Neural crest cell (in vitro differentiated cells): ENCODE measurements around the gene IL6ST. TPM values are rescaled to one million over a fixed set of nuclear protein-coding genes. Genes with fewer than 3 reads are reported as not detected.

ENCODE experiments used
- DNase-seq: peaks from one replicate; pipeline ENCODE4 v3.0.0; 2021; ENCODE audit warnings: low read depth, mixed read lengths, low spot score
- H3K27ac Mint-ChIP-seq: one replicate; pipeline ENCODE4 v1.8.0; 2021; ENCODE audit warnings: mild to moderate bottlenecking, mixed read lengths; ENCODE audit not compliant: unreplicated experiment
- H3K27me3 Mint-ChIP-seq: 2 replicates; pipeline ENCODE4 v1.8.0; 2021; ENCODE audit warnings: low read depth, mild to moderate bottlenecking, mixed read lengths
- H3K36me3 Mint-ChIP-seq: 2 replicates; pipeline ENCODE4 v1.8.0; 2021; ENCODE audit warnings: low read depth, mild to moderate bottlenecking, mixed read lengths
- H3K4me1 Mint-ChIP-seq: 2 replicates; pipeline ENCODE4 v1.8.0; 2021; ENCODE audit warnings: mixed read lengths
- H3K4me3 Mint-ChIP-seq: one replicate; pipeline ENCODE4 v1.8.0; 2021; ENCODE audit warnings: mild to moderate bottlenecking, mixed read lengths
- H3K9me3 Mint-ChIP-seq: 2 replicates; pipeline ENCODE4 v1.8.0; 2021; ENCODE audit warnings: mixed read lengths
- total RNA-seq: library from RNA; stranded (reverse); gene quantifications from 2 replicates; pipeline ENCODE4 v1.2.1, GENCODE V29; 2021
- TF ChIP-seq, protein P1 (sequence below): fragments of 200-600 bp; sonication (generic); conservative IDR thresholded peaks from 2 replicates; pipeline ENCODE4 v1.5.0; 2021; ENCODE audit warnings: antibody characterized with exemption, mild to moderate bottlenecking

IL6ST gene
- total RNA-seq, 1 donor from 2014 or later: 39.6 TPM

DNA sequence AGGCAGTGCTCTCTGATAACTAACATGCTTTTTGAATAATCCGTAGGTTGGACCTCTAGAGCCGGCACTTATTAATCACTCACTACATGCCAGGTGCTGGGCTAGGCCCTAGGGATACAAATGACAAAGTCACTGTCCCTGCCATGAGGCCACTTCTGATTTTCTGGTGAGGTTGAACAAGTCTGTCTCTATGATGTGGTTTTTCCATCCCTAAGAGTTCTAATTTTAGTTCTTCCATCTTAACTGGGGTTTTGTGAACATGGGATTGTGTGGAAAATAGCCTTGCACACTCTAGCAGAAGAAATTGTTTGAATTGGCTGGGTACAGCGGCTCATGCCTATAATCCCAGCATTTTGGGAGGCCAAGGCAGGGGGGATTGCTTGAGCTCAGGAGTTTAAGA is 79.0 kb downstream of the IL6ST start:
- no peak for DNase-seq
- H3K4me3 Mint-ChIP-seq: no peak overlapping the region
- H3K36me3 Mint-ChIP-seq: no peaks in the 10 kb centered on the region
- H3K9me3 Mint-ChIP-seq: no peaks in the 10 kb centered on the region
- H3K27ac Mint-ChIP-seq: no peak overlapping the region
- TF ChIP-seq, protein P1, sequence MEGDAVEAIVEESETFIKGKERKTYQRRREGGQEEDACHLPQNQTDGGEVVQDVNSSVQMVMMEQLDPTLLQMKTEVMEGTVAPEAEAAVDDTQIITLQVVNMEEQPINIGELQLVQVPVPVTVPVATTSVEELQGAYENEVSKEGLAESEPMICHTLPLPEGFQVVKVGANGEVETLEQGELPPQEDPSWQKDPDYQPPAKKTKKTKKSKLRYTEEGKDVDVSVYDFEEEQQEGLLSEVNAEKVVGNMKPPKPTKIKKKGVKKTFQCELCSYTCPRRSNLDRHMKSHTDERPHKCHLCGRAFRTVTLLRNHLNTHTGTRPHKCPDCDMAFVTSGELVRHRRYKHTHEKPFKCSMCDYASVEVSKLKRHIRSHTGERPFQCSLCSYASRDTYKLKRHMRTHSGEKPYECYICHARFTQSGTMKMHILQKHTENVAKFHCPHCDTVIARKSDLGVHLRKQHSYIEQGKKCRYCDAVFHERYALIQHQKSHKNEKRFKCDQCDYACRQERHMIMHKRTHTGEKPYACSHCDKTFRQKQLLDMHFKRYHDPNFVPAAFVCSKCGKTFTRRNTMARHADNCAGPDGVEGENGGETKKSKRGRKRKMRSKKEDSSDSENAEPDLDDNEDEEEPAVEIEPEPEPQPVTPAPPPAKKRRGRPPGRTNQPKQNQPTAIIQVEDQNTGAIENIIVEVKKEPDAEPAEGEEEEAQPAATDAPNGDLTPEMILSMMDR: no peak
- no peaks in the 10 kb centered on the region for H3K27me3 Mint-ChIP-seq
- H3K4me1 Mint-ChIP-seq: peaks cover 10% of the 10 kb centered on the region

DNA sequence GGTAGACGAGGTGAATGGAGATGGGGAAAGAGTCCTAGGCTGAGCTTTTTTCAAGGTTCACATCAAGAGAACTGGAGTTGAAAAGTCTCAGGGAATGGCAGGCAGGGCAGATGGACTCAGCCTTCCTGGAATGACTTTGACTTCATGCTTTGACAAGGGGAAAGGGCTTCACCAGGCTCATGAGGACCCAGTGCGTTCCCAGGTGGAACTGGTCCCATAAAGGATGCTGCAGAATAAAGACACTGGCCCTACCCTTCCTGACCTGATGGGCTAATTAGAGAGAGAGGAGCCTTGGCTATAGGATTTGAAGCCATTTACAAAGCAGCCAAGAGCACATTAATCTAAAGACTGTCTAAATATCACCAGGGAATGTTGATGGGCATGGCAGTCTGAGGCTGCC is 79.8 kb downstream of the IL6ST start:
- H3K27me3 Mint-ChIP-seq: no peaks in the 10 kb centered on the region
- H3K9me3 Mint-ChIP-seq: no peaks in the 10 kb centered on the region
- H3K4me3 Mint-ChIP-seq: no peak overlapping the region
- no peaks in the 10 kb centered on the region for H3K36me3 Mint-ChIP-seq
- no peak for DNase-seq
- peaks cover 10% of the 10 kb centered on the region for H3K4me1 Mint-ChIP-seq
- TF ChIP-seq, protein P1: no peak
- no peak overlapping the region for H3K27ac Mint-ChIP-seq

DNA sequence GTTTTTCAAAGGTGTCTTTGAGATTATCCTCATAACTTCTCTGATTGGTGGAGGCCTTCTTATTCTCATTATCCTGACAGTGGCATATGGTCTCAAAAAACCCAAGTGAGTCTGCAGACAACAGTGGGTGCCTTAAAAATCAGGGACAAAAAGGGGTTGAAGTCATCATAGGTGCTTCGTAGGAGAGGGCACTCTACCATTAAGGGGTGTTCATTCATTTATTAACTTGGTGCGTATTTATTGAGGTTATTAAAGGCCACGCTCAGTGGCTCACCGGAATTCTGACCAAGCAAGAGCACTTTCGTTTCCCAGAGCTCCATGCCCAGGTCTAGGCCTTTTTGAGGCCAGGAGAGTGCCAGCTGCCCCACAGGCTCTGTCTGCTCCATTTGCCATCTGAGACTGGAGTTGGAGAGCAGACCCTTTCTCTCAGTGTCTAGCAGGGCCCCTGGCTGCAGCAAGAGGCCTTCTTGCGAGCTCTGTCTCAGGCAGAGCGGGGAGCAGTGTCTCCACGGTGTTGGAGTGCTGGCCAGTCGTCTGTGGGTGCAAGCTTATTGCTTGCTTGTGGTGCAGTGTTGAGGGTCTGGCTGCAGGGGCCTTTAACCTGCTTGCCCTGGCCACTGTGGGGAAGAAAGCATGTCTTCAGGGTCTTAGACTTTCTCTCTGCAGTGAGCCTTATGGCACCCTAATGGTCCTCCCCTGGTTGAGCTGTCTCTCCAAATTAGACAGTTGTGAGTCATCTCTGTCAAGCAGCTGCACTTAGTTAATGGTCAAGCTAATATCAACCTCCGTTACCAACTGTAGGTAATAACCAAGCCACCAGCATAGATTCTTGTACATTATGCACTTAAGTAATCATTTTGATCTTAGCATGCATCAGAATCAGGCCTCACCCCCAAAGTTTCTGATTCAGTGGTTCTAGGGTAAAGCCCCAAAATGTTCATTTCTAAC is 81.0 kb downstream of the IL6ST start:
- Mint-ChIP-seq H3K9me3 (no peaks in the 10 kb centered on the region), H3K4me3 (no peak overlapping the region), H3K36me3 (no peaks in the 10 kb centered on the region), H3K4me1 (peaks cover 5% of the 10 kb centered on the region), H3K27ac (no peak overlapping the region), H3K27me3 (no peaks in the 10 kb centered on the region)
- TF ChIP-seq, protein P1: no peak
- DNase-seq: no peak

DNA sequence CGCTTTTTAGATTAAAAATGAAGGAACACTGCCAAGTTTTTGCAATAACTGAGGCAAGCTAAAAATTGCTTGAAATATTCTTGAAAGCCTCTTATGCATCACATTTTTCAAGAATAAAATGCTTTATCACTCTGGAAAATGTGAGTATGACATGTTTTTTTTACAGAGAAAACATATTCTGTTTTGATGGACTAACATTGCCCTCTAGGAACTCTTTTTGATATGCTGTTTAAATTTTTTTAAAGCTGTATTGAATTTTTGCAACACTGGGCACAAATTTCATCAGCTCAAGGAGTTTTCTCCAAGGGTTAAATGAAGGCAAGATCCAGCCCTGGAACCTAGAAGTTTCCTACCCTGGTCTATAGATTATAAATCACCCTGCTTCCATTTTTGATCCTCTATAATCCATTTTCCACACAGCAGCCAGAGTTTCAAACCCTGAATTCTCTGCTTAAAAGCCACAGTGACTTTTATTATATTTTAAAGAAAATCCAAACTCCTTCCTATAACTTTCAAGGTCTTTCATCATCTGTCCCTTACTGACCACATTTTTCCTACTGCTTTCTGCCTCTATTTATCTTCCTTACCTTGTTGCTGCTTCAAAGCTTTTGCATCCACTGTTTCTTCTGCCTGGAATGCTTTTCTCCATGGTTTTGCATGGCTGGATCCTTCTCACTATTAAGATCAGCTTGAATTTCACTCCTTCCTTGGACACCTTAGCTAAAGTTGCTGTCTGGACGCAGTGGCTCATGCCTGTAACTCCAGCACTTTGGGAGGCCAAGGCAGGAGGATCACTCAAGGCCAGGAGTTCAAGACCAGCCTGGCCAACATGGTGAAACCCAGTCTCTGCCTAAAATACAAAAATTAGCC is 82.7 kb downstream of the IL6ST start:
- no peaks in the 10 kb centered on the region for H3K27me3 Mint-ChIP-seq
- TF ChIP-seq, protein P1: no peak
- DNase-seq: no peak
- H3K36me3 Mint-ChIP-seq: no peaks in the 10 kb centered on the region
- H3K9me3 Mint-ChIP-seq: no peaks in the 10 kb centered on the region
- no peaks in the 10 kb centered on the region for H3K4me1 Mint-ChIP-seq
- no peak overlapping the region for H3K4me3 Mint-ChIP-seq
- H3K27ac Mint-ChIP-seq: no peak overlapping the region

DNA sequence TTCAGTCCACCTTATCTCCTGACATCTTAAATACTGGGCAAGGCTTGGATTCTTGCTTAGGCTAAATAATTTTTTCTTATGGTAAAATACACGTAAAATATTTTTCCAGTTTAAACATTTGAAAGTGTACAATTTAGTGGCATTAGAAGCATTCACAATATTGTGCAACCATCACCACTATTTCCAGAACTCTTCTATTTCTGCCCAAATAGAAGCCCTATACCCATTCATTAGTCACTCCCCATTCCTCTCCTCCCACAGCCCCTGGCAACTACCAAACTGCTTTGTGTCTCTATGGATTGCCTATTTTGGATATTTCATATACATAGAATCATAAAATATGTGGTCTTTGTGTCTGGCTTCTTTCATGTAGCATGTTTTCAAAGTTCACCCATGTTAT is 86.0 kb downstream of the IL6ST start:
- Mint-ChIP-seq H3K27me3 (no peaks in the 10 kb centered on the region), H3K4me1 (no peaks in the 10 kb centered on the region), H3K27ac (no peak overlapping the region), H3K36me3 (no peaks in the 10 kb centered on the region), H3K4me3 (no peak overlapping the region), H3K9me3 (no peaks in the 10 kb centered on the region)
- DNase-seq: no peak
- TF ChIP-seq, protein P1: no peak
